ENCODE measurements around the gene TSHZ2. TPM values are rescaled to one million over a fixed set of nuclear protein-coding genes. Genes with fewer than 3 reads are reported as not detected.

The TSHZ2 gene, protein sequence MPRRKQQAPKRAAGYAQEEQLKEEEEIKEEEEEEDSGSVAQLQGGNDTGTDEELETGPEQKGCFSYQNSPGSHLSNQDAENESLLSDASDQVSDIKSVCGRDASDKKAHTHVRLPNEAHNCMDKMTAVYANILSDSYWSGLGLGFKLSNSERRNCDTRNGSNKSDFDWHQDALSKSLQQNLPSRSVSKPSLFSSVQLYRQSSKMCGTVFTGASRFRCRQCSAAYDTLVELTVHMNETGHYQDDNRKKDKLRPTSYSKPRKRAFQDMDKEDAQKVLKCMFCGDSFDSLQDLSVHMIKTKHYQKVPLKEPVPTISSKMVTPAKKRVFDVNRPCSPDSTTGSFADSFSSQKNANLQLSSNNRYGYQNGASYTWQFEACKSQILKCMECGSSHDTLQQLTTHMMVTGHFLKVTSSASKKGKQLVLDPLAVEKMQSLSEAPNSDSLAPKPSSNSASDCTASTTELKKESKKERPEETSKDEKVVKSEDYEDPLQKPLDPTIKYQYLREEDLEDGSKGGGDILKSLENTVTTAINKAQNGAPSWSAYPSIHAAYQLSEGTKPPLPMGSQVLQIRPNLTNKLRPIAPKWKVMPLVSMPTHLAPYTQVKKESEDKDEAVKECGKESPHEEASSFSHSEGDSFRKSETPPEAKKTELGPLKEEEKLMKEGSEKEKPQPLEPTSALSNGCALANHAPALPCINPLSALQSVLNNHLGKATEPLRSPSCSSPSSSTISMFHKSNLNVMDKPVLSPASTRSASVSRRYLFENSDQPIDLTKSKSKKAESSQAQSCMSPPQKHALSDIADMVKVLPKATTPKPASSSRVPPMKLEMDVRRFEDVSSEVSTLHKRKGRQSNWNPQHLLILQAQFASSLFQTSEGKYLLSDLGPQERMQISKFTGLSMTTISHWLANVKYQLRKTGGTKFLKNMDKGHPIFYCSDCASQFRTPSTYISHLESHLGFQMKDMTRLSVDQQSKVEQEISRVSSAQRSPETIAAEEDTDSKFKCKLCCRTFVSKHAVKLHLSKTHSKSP (N-terminal part only)
- total RNA-seq (41.7 TPM), polyA plus RNA-seq (1 to 10 TPM in 3 of 4 donors, under 1 TPM in 1; 1.00 to 3.5 (median 1.9) TPM)

DNA sequence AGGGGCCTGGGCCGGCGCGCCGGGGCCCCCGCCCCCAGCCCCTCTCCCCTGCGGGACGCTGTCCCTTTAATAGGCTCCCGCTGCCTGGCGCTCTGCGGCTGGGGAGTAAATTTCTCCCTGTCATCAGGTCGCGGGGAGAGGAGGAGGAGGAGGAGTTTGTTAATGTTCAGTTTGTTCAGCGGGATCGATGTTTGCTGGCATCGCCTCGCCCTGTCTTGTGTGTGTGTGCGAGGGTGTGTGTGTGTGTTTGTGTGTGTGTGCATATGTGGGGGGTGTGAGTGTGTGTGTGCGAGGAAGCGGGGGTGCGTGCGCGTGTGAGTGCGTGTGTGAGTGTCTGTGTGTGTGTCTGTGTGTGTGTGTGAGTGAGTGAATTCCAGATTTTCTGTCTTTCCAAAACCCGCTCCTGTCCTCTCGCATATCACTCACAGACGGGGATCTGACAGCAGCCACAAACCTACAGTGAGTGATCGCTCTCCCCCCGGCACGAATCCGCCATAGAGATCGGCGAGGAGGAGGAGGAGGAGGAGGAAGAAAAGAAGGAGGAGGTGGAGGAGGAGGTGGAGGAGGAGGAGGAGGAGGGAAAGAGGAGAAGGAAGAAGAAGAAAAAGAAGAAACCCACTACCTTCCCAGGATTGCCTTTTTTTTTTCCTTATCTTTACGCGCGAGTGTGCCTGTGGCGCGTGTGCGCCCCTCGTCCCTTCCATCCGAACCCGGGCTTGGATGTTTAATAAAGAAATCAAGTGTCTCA is at the start of gene TSHZ2:
TSHZ2 (plus strand) TSS at position 169 of the 748 bp plus-strand sequence. CDS start 936 bp downstream, outside the sequence.
- Histone ChIP-seq H3K27me3 (ENCODE audit: control insufficient read depth, insufficient read depth, low read length) (peaks cover 3% of the 10 kb centered on the region), H3K36me3 (ENCODE audit: control insufficient read depth, insufficient read depth, low read length) (no peaks in the 10 kb centered on the region), H3K4me1 (ENCODE audit: control insufficient read depth, insufficient read depth, low read length, poor library complexity, severe bottlenecking) (peaks cover 17% of the 10 kb centered on the region), H3K27ac (ENCODE audit: insufficient read depth, low read length, poor library complexity, severe bottlenecking) (peak within 1 kb of the TSS; percentile 78), H3K9me3 (ENCODE audit: control insufficient read depth in 2 of 2, low read length in 2 of 2) (no peaks in the 10 kb centered on the region), H3K4me3 (ENCODE audit: low read depth, low read length) (peak within 1 kb of the TSS; percentile 81)
- peak within 1 kb of the TSS; percentile 81 to 96 (median 92) for H3K27ac Mint-ChIP-seq
- H3K4me3 Mint-ChIP-seq = peak within 1 kb of the TSS; percentile 89 to 96 (median 94)
- H3K9me3 Mint-ChIP-seq = peaks cover 0 to 4% (median 0%) of the 10 kb centered on the region in 7 donors
- peaks cover 7 to 57% (median 25%) of the 10 kb centered on the region in 4 donors for H3K4me1 Mint-ChIP-seq
- DNase-seq (peak; percentile 20 to 43 (median 39)), ATAC-seq (ENCODE audit: low read depth in 2 of 2) (peak; percentile 17 to 22)
- H3K36me3 Mint-ChIP-seq = no peaks in the 10 kb centered on the region
- H3K27me3 Mint-ChIP-seq = peaks cover 16% of the 10 kb centered on the region

GRCh38 chr20:52922436-52922835 is 49.7 kb upstream of the TSHZ2 start:
- Histone ChIP-seq H3K27ac (ENCODE audit: insufficient read depth, low read length, poor library complexity, severe bottlenecking) (no peak overlapping the region), H3K4me3 (ENCODE audit: low read depth, low read length) (no peak overlapping the region), H3K27me3 (ENCODE audit: control insufficient read depth, insufficient read depth, low read length) (no peaks in the 10 kb centered on the region), H3K36me3 (ENCODE audit: control insufficient read depth, insufficient read depth, low read length) (no peaks in the 10 kb centered on the region), H3K4me1 (ENCODE audit: control insufficient read depth, insufficient read depth, low read length, poor library complexity, severe bottlenecking) (no peaks in the 10 kb centered on the region), H3K9me3 (ENCODE audit: control insufficient read depth in 2 of 2, low read length in 2 of 2) (no peaks in the 10 kb centered on the region)
- no peak overlapping the region for H3K4me3 Mint-ChIP-seq
- DNase-seq = no peak
- no peak overlapping the region for H3K27ac Mint-ChIP-seq
- H3K27me3 Mint-ChIP-seq = peaks cover 5% of the 10 kb centered on the region
- H3K4me1 Mint-ChIP-seq = no peaks in the 10 kb centered on the region
- ATAC-seq (ENCODE audit: low read depth in 2 of 2) = no peak
- H3K36me3 Mint-ChIP-seq = no peaks in the 10 kb centered on the region
- H3K9me3 Mint-ChIP-seq = peaks cover 0 to 2% (median 0%) of the 10 kb centered on the region in 7 donors

DNA sequence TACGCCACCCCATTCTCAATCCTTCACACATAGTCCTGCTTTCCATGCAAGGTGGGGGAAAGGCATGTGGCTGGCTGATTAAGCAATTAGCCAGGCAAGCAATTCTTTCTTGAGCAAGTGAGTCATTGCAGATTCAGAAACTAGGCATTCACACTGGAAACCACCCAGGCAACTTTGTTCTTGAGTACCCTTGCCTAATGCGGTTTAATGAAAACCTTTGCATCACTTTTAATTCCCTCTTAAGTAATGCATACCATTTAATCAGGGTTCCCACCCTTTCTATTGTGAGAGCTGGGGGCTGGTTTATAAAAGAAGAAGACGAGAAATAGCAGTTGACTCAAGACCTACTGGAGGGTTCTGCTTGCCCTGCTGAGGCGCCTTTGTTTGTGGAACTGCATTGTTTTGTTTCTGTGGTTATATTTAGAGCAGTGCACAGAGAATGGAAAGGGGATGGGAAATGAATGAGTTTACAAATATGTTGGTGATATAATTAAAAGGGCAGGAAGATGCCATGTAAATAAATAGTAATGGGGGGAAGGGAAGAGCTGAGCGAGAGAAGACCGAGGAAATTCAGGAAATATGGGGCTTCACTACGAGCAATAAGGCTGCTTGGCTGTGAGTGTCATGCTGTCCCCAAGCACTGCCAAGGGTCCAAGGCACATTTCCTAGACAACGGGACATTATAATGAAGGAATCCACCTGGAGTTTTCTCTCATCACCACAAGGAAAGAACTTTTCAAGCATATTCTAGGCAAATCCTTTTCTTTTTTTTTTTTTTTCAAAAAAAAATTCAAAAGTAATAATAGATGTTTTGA is 48.8 kb upstream of the TSHZ2 start:
- no peak overlapping the region for H3K27ac ChIP-seq (ENCODE audit: insufficient read depth, low read length, poor library complexity, severe bottlenecking)
- Mint-ChIP-seq H3K27ac (no peak overlapping the region), H3K27me3 (peaks cover 5% of the 10 kb centered on the region), H3K4me1 (no peaks in the 10 kb centered on the region), H3K9me3 (peaks cover 0 to 1% (median 0%) of the 10 kb centered on the region in 7 donors), H3K36me3 (no peaks in the 10 kb centered on the region), H3K4me3 (no peak overlapping the region)
- H3K4me1 ChIP-seq (ENCODE audit: control insufficient read depth, insufficient read depth, low read length, poor library complexity, severe bottlenecking) = no peaks in the 10 kb centered on the region
- no peaks in the 10 kb centered on the region for H3K27me3 ChIP-seq (ENCODE audit: control insufficient read depth, insufficient read depth, low read length)
- H3K36me3 ChIP-seq (ENCODE audit: control insufficient read depth, insufficient read depth, low read length) = no peaks in the 10 kb centered on the region
- DNase-seq (no peak), ATAC-seq (ENCODE audit: low read depth in 2 of 2) (no peak)
- no peak overlapping the region for H3K4me3 ChIP-seq (ENCODE audit: low read depth, low read length)
- no peaks in the 10 kb centered on the region for H3K9me3 ChIP-seq (ENCODE audit: control insufficient read depth in 2 of 2, low read length in 2 of 2)

DNA sequence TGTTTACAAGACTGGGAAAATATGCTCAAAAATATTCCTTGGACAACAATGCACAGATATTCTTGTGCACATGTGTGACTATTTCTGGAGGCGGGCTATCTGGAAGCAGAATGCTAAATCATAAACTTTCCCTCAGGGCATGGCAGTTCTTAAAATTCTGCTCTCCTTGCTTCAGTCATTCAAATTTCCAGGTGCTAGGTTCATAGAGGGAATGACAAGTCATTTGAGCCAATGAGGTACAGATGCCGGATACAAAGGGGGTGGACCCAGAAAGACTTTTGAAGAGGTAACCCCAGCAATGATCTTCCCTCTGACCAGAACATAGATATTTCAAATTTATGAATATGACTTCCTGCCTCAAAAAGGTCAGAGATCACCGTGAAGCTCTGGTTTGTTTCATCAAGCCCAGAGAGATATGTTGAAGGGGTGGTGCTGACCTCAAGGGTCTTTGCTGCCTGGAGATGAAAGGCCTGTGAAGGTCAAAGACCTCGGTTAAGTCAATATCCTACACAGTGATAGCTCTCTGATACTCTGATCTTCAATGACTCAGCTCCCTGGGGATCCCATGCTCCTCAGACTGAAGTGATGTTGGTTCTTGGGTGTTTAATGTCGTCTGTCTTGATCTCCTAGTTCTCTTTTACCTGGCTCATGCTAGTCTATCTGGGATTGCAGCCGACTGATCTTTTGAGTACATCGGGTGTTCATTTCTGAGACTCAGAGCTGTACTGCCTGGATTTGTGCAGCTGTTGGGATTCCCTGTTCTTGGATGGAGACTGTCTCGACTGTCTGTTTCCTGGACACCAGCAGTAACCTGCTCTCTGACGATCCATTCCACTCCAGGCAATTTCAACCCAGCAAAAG is 47.5 kb upstream of the TSHZ2 start:
- H3K4me1 Mint-ChIP-seq = no peaks in the 10 kb centered on the region
- H3K4me1 ChIP-seq (ENCODE audit: control insufficient read depth, insufficient read depth, low read length, poor library complexity, severe bottlenecking) = no peaks in the 10 kb centered on the region
- ATAC-seq (ENCODE audit: low read depth in 2 of 2) = no peak
- H3K9me3 Mint-ChIP-seq = peaks cover 0 to 1% (median 0%) of the 10 kb centered on the region in 7 donors
- no peaks in the 10 kb centered on the region for H3K27me3 ChIP-seq (ENCODE audit: control insufficient read depth, insufficient read depth, low read length)
- DNase-seq = no peak
- H3K9me3 ChIP-seq (ENCODE audit: control insufficient read depth in 2 of 2, low read length in 2 of 2) = no peaks in the 10 kb centered on the region
- H3K27ac Mint-ChIP-seq = peak overlapping the region in 1 of 3 donors; percentile 83
- peaks cover 5% of the 10 kb centered on the region for H3K27me3 Mint-ChIP-seq
- H3K4me3 Mint-ChIP-seq = no peak overlapping the region
- no peaks in the 10 kb centered on the region for H3K36me3 ChIP-seq (ENCODE audit: control insufficient read depth, insufficient read depth, low read length)
- no peak overlapping the region for H3K4me3 ChIP-seq (ENCODE audit: low read depth, low read length)
- H3K36me3 Mint-ChIP-seq = no peaks in the 10 kb centered on the region
- H3K27ac ChIP-seq (ENCODE audit: insufficient read depth, low read length, poor library complexity, severe bottlenecking) = no peak overlapping the region

DNA sequence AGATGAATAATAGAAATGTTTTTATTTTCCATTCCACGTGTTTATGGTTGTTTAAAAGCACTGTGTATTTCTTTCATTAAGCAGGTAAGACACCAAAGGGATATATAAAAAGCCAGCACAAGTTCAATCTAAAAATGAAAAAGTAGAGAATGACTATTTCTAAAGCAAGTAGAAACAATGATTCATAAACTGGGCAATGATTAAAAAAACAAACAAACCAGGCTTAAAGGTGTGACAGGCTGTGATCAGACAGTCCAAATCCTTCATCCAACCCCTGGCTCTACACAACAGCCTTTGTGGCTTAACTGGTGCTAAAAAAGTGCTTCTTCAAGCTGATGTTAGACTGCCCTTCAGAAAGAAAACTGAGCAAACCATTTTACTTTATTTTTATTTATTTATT is 45.7 kb upstream of the TSHZ2 start:
- Histone ChIP-seq H3K9me3 (ENCODE audit: control insufficient read depth in 2 of 2, low read length in 2 of 2) (no peaks in the 10 kb centered on the region), H3K27me3 (ENCODE audit: control insufficient read depth, insufficient read depth, low read length) (no peaks in the 10 kb centered on the region), H3K4me3 (ENCODE audit: low read depth, low read length) (no peak overlapping the region), H3K27ac (ENCODE audit: insufficient read depth, low read length, poor library complexity, severe bottlenecking) (no peak overlapping the region), H3K4me1 (ENCODE audit: control insufficient read depth, insufficient read depth, low read length, poor library complexity, severe bottlenecking) (no peaks in the 10 kb centered on the region), H3K36me3 (ENCODE audit: control insufficient read depth, insufficient read depth, low read length) (no peaks in the 10 kb centered on the region)
- no peaks in the 10 kb centered on the region for H3K36me3 Mint-ChIP-seq
- no peaks in the 10 kb centered on the region for H3K4me1 Mint-ChIP-seq
- no peak for ATAC-seq (ENCODE audit: low read depth in 2 of 2)
- H3K27me3 Mint-ChIP-seq = peaks cover 5% of the 10 kb centered on the region
- peaks cover 0 to 1% (median 0%) of the 10 kb centered on the region in 7 donors for H3K9me3 Mint-ChIP-seq
- DNase-seq = no peak
- H3K4me3 Mint-ChIP-seq = no peak overlapping the region
- no peak overlapping the region for H3K27ac Mint-ChIP-seq

GRCh38 chr20:52933867-52934266 is 38.3 kb upstream of the TSHZ2 start:
- Mint-ChIP-seq H3K4me3 (no peak overlapping the region), H3K36me3 (no peaks in the 10 kb centered on the region), H3K4me1 (no peaks in the 10 kb centered on the region), H3K27me3 (no peaks in the 10 kb centered on the region), H3K27ac (no peak overlapping the region), H3K9me3 (peaks cover 0 to 3% (median 0%) of the 10 kb centered on the region in 7 donors)
- Histone ChIP-seq H3K4me1 (ENCODE audit: control insufficient read depth, insufficient read depth, low read length, poor library complexity, severe bottlenecking) (no peaks in the 10 kb centered on the region), H3K4me3 (ENCODE audit: low read depth, low read length) (no peak overlapping the region), H3K36me3 (ENCODE audit: control insufficient read depth, insufficient read depth, low read length) (no peaks in the 10 kb centered on the region), H3K27me3 (ENCODE audit: control insufficient read depth, insufficient read depth, low read length) (no peaks in the 10 kb centered on the region), H3K27ac (ENCODE audit: insufficient read depth, low read length, poor library complexity, severe bottlenecking) (no peak overlapping the region), H3K9me3 (ENCODE audit: control insufficient read depth in 2 of 2, low read length in 2 of 2) (no peaks in the 10 kb centered on the region)
- DNase-seq (no peak), ATAC-seq (ENCODE audit: low read depth in 2 of 2) (no peak)
